Neutrophil (primary cell): Measurements from ENCODE around the gene MAPK12.

Experiments
- H3K27ac ChIP-seq: fragments of 200-600 bp; sonication (generic); 2 replicates; pipeline ENCODE4 v1.5.1; 2016; ENCODE audit warnings: mild to moderate bottlenecking, moderate library complexity
- H3K27me3 ChIP-seq: fragments of 200-600 bp; sonication (generic); 2 replicates; pipeline ENCODE4 v1.6.0; 2016; ENCODE audit warnings: mild to moderate bottlenecking
- H3K36me3 ChIP-seq: fragments of 200-600 bp; sonication (generic); 2 replicates; pipeline ENCODE4 v1.5.1; 2017
- H3K4me1 ChIP-seq, 2 experiments: fragments of 200-600 bp in 1 of 2; sonication (generic) in 1 of 2; 1 replicate in 1 of 2; 2 replicates in 1 of 2; pipeline versions ENCODE4 v1.5.1 to v1.6.1; 2013 to 2016; ENCODE audit warnings: low read depth in 1 of 2, low read length in 1 of 2, mild to moderate bottlenecking in 1 of 2, moderate library complexity in 1 of 2; ENCODE audit not compliant: control insufficient read depth in 1 of 2, insufficient read depth in 1 of 2
- H3K4me3 ChIP-seq, 2 experiments: fragments of 200-600 bp in 1 of 2; sonication (generic) in 1 of 2; 1 replicate in 1 of 2; 2 replicates in 1 of 2; pipeline ENCODE4 v1.5.1; 2013 to 2016; ENCODE audit warnings: low read depth in 1 of 2, low read length in 1 of 2, mild to moderate bottlenecking in 1 of 2, moderate library complexity in 1 of 2
- H3K9me3 ChIP-seq: fragments of 200-600 bp; sonication (generic); 2 replicates; pipeline ENCODE4 v1.5.1; 2016
- TF ChIP-seq, protein P1 (sequence below): fragments of 200-600 bp; sonication (generic); IDR thresholded peaks from 2 replicates; pipeline ENCODE4 v1.5.1; 2016; ENCODE audit warnings: antibody characterized with exemption

MAPK12 gene

DNA sequence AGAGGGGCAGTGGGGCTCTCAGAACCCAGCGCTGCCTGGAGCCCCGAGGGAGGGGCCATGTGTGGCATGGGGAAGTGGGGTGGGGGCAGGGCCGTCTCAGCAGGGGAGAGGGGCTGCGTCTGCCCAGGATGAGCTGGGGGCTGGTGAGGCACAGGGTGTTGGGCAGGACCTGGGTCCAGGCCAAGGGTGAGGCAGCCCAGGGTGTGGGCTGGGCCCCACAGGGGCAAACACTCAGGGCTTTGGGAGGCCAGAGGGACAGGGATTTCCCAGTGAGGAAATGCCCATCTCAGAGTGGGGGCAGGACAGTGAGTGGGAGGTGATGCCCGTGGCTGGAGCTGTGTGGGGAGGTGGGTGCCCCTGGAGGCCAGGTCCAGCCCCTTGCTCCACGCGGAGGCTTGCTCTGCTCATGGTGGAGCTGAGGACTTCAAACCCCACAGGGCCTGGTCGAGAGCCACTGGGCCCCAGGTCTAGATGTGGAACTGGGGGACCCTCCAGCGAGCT, 40.6 kb upstream of the MAPK12 start:
- H3K9me3 ChIP-seq, result no peaks in the 10 kb centered on the region
- peaks cover 100% of the 10 kb centered on the region for H3K27me3 ChIP-seq
- H3K4me1 ChIP-seq, result peaks cover 0 to 13% of the 10 kb centered on the region in 2 experiments
- H3K27ac ChIP-seq, result no peak overlapping the region
- TF ChIP-seq, protein P1, sequence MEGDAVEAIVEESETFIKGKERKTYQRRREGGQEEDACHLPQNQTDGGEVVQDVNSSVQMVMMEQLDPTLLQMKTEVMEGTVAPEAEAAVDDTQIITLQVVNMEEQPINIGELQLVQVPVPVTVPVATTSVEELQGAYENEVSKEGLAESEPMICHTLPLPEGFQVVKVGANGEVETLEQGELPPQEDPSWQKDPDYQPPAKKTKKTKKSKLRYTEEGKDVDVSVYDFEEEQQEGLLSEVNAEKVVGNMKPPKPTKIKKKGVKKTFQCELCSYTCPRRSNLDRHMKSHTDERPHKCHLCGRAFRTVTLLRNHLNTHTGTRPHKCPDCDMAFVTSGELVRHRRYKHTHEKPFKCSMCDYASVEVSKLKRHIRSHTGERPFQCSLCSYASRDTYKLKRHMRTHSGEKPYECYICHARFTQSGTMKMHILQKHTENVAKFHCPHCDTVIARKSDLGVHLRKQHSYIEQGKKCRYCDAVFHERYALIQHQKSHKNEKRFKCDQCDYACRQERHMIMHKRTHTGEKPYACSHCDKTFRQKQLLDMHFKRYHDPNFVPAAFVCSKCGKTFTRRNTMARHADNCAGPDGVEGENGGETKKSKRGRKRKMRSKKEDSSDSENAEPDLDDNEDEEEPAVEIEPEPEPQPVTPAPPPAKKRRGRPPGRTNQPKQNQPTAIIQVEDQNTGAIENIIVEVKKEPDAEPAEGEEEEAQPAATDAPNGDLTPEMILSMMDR, result no peak
- H3K4me3 ChIP-seq, result no peak overlapping the region
- no peaks in the 10 kb centered on the region for H3K36me3 ChIP-seq

DNA sequence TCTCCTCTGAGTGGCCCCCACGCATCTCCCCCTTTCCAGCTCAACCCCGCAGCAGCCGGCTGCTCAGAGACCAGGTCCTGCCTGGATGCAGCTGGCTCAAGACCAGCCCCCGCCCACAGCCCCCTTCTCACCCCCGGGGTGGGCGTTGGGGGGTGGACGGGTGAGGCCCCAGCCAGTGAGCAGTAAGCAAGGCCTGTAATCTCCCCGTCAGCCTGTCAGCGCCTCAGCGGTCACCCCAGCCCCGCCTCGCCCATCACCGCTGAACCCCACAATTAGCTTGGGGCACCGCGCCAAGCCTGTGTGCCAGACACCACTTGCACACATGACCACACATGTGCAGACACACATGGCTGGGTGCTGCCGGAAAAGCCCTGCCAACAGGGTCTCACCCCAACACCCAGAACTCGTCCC, 40.1 kb upstream of the MAPK12 start:
- Histone ChIP-seq H3K27me3 (peaks cover 100% of the 10 kb centered on the region), H3K9me3 (no peaks in the 10 kb centered on the region), H3K36me3 (no peaks in the 10 kb centered on the region), H3K4me3 (no peak overlapping the region), H3K27ac (no peak overlapping the region), H3K4me1 (peaks cover 0 to 10% of the 10 kb centered on the region in 2 experiments)
- TF ChIP-seq, protein P1, result no peak

DNA sequence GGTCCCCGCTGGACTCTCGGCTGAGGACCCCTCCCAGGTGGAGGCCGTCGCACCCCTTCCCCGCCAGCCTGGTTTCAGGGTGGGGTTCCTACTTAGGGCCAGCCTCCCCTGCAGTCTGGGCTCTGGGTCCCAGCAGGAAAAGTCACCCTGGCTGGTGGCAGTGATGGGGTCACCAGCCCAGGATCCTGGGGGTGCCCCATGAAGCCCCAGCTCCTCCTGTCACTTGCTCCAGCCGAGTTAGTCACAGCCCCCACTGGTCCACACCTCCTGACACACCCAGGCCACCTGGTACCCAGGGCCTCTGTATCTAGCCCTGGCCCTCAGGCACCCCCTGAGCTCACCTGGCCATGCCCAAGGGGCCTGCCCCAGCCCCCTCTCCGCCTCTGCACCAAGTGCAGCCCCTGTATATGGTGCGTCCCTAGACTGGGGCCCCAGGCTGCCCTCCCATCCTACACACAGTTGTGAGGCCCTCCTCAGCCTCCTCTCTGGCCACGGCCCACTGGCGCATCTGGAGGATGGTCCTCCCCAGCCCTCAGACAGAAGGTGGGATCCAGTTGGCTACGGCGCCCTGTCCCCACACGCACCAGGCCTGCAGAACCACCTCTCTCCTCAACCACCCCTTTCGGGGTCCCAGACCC, 39.3 kb upstream of the MAPK12 start:
- Histone ChIP-seq H3K4me1 (peaks cover 0 to 10% of the 10 kb centered on the region in 2 experiments), H3K9me3 (no peaks in the 10 kb centered on the region), H3K27ac (no peak overlapping the region), H3K36me3 (no peaks in the 10 kb centered on the region), H3K4me3 (no peak overlapping the region), H3K27me3 (peaks cover 93% of the 10 kb centered on the region)
- TF ChIP-seq, protein P1, result no peak

DNA sequence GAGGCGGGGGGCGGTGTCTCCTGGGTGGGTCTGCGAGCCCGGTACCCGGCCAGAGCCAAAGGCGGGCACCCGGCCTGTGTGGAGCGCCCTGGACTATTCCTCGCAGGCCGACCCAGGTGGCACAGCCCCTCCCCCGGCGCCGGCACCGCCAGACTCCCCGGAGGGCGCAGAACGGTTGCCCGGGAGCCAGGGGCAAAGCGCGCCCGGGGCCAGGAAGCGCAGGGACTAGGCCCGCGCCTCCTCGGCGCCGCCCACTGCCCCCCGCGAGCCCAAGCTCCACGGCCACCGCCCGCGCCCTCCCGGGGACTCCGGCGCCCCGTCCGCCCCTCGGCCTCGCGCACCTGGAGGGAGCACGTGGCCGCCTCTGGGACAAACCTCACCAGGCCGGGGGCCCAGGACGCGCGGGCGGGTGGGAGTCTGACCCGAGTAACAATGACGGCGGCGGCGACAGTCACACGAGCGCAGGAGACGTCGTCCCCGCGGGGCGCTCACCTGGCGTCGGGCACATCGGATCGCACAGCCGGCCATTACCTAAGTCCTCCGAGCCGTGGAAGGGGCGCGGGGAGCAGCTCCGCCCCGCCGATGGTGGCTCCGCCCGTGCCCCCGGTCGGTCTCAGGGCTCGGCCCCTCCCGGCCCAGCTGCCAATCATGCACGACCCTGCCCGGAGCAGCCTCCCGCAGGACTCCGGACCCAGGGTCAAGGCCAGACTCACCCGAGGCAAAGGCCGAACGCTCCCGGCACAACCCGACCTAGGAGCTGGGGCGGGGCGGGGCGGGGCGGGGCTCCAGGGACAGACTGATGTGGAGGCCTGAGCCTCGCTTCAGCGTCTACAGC, 38.5 kb upstream of the MAPK12 start:
- Histone ChIP-seq H3K27ac (no peak overlapping the region), H3K36me3 (no peaks in the 10 kb centered on the region), H3K9me3 (no peaks in the 10 kb centered on the region), H3K27me3 (peaks cover 91% of the 10 kb centered on the region), H3K4me3 (no peak overlapping the region), H3K4me1 (peaks cover 0 to 10% of the 10 kb centered on the region in 2 experiments)
- TF ChIP-seq, protein P1, result no peak

DNA sequence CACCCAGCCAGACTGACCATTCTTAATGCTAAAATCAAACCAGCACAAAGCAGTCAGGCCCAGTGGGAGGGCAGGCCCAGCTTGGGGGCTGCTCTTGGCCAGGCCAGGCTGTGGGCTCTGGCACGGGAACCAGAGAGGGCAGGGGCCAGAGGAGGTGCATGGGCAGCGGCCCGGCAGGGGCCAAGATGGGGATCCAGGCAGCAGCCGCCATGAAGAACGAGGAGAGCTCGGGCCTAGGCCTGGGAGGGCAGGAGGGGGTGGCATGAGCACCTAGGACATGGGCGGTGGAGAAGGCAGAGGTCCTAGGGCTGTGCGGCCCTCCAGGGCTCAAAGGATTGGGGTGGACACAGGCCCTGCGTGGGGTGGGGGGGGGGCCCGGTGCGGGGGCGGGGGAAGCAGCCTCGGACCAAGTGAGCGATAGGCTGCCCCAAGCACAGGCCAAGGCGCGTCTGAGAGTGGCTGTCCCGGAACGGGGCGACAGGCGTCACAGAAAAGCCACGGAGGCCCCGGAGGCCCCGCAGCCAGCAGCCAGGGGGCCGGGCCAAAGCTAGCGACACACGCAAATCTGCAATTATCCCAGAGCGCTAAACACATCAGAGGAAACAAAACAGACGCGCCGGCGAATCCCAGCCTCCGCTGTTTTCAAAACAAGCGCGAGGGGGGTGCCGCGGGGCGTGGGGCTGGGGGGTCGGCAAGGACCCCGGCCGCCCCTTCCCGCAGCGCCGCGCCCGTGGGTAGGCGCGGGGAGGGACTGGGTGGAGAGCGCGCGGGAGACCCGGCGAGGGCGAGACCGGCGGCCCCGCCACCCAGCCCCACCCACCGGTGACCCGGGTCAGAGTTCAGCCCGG, 37.7 kb upstream of the MAPK12 start:
- no peaks in the 10 kb centered on the region for H3K9me3 ChIP-seq
- no peak overlapping the region for H3K27ac ChIP-seq
- no peaks in the 10 kb centered on the region for H3K36me3 ChIP-seq
- H3K4me1 ChIP-seq, result peaks cover 0 to 10% of the 10 kb centered on the region in 2 experiments
- H3K4me3 ChIP-seq, result no peak overlapping the region
- TF ChIP-seq, protein P1, result no peak
- peaks cover 90% of the 10 kb centered on the region for H3K27me3 ChIP-seq
